CD4-positive, alpha-beta T cell treated with Interleukin-4 for 4 hours (primary cell): ENCODE results near the gene MAP4K4.

Experiments
- DNase-seq: peaks from one replicate; pipeline ENCODE4 v3.0.0-alpha.2; 2020

The MAP4K4 gene

GRCh38 chr2:101697124-101698013 is at the start of gene MAP4K4:
MAP4K4 (plus strand) TSS chr2:101697707; CDS start chr2:101698081, 374 bp downstream.
- peak; percentile 87 for DNase-seq

DNA sequence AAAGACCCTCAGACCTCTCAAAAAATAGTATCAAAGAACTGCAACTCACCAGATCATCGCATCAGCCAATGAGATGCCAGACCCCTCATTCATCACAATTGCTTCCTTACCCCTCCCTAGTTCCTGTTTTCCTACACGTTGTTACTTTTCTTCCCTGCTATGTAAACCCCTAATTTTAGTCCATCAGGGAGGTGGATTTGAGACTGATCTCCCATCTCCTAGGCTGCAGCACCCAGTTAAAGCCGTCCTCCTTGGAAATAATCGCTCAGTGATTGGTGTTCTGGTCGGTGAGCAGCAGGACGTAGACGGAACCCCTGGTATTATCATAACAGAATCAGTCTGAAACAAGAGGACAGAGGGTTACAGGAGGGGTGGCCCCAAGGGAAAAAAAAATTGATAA is 44.0 kb upstream of the MAP4K4 start:
- DNase-seq = no peak

DNA sequence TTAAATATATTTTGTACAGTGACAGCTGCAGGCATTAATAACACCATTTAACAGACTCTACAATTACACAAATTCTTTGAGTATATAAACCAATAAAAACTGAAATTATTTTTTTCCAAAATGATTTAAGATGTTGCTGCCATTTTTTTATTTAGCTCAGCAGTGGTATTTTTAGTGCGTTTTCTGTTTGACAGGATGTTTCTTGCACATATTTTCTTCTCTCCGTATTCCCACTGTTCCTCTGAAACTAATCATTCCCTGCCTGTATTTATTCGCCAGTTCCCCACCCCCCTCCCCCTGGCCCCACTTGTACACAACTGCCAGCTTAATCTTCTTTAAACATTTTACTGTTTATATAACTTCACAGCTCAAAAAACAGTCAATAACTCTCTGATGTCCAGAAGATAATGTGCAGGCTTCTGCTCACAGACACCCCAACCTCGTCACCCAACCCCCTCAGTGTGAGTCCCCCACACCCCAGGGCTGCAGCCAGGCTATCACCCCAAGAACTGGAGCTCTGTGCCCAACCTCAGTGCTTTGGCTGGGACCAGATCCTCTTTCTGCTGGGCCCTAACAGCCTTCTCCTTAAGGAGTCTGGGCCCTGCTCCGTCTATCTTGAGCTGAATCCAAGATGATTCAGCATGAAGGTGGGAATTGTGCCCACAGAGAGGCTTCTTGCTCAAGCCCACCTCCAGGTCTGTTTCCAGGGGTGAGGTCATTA is 41.6 kb upstream of the MAP4K4 start:
- DNase-seq = no peak

- DNase-seq = no peak
These were observed 39.7 kb upstream of the MAP4K4 start for GRCh38 chr2:101657787-101658186.

GRCh38 chr2:101658387-101658786 is 39.1 kb upstream of the MAP4K4 start:
- DNase-seq = no peak

DNA sequence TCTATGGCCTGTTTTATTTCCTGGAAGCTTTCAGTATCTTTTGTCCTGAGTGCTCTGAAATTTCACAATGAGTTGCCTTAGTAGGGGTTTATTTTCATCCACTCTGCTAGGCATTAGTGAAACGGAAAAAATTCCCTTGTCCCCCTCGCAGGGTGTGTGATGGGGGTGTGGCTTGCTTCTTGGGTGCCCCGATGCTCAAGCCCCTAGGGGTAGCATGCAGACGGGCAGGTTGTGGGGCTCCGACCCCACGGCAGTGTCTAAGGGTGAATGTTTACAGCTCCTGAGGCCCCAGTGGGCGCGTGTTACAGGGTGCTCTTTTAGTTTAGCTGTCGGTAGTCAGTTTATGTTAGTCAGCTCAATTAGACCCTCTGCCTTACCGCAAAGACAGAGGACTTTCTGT is 32.2 kb upstream of the MAP4K4 start:
- DNase-seq = no peak

- no peak for DNase-seq
These were observed 29.7 kb upstream of the MAP4K4 start for GRCh38 chr2:101667823-101668222.

DNA sequence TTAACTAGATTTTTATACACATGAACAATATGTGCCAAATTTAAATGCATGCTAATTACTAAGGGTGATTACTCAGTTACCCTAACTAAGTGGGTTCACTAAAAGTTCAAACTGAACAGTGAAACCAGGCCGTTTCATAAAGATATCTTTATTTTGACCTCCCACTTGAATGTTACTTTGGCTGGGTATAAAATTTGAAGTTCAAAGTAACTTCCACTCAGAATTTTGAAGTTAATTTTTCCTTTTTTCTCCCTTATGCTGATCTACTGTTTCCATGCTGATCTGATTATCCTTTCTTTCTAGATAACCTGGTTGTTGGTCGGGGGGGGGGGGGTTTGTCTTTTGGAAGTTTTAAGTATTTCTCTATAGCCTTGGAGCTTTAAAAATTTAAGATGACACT is 25.5 kb upstream of the MAP4K4 start:
- DNase-seq = no peak

DNA sequence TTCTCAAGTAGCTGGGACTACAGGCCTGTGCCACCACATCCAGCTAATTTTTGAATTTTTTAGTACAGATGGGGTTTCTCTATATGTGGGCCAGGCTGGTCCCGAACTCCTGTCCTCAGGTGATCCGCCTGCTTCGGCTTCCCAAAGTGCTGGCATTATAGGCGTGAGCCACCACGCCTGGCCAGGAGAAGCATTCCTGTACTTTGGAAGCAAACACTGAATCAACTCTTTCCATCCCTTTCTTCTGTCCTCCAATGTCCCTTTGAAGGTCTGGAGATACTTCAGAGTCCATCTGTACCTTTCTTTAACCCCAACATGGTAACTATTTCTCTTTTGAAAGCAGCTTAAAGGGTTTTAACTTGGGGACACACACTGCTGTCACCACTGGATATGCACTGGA is 23.6 kb upstream of the MAP4K4 start:
- DNase-seq = no peak

DNA sequence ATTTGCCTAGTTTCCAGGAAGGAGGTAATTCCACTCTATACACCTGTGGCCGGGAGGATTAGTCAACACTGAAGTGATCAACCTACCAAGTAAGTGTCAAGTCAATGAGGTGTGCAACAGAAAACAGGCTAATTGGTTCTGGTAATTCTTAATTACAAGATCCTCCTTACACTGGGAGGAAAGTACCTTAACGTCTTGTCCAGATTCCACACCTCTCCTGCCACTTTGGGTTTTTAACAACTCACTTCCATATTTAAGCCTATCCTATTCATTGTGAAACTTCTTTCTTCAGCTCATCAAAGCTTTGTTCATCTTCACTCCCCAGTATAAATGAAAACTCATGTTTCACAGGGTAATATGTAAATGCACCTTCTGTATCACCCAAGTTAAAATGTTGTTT is 22.0 kb upstream of the MAP4K4 start:
- no peak for DNase-seq

- no peak for DNase-seq
These were observed 20.8 kb upstream of the MAP4K4 start for GRCh38 chr2:101676674-101677073.

DNA sequence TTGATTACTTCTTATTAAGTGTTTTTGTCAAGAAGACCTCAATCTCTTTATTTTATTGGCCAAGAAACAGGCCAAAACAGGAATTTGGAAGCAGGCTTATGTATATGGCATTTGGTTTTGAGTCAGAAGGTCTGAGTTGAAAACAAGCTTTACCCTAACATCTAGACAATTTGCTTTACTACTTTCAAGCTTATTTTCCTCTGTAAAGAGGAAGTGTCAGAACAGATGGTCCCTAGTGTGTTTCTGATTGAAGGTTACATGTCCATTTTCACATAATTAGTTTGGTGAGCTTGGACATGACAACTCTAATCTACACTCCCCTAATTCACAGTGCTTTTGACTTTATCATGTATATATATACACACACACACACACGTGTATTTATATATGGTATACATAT is 19.8 kb upstream of the MAP4K4 start:
- no peak for DNase-seq

DNA sequence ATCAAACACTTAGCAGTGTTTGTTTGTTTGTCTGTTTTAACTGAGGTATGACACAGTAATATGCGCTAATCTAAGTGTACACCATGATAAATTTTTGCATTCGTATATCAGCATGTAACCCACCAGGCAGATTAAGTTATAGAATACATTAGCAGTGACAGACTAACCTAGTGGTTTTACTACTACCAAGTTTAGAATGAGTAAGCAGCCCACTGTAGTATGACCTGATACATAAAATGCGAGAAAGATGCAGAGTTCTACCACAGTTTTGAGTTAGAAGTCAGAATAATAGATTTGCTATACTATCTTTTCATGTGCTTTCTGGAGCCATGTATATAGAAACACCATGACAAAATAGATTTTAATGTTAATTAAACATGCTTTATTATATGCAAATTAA is 19.1 kb upstream of the MAP4K4 start:
- no peak for DNase-seq

DNA sequence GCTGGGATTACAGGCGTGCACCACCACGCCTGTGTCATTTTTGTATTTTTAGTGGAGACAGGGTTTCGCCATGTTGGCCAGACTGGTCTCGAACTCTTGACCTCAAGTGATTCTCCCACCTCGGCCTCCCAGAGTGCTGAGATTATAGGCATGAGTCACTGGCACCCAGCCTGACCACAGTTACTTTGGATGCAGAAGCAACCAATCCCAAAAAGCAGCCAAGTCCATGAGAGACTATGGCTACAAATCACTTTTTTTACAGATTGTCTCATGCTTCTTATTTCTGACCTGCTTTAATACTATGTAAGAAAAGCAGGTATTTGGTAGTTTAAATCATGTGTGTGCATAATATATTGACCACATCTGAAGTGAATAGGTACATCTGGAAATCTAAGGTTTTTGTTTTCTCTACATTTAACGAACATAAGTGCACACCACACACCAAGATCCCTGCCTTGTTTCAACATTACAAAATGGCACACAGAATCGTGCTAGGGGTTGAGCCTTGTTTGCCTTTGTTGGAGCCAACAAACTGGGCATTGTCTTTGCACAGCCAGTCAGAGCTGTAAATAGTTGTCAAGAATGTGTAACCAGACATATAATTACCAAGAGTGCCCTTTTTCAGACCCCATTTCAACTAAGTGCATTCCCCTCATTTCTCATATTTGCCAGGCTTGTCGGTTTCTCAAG is 18.3 kb upstream of the MAP4K4 start:
- DNase-seq = no peak

- no peak for DNase-seq
These were observed 17.6 kb upstream of the MAP4K4 start for GRCh38 chr2:101679801-101680487.

GRCh38 chr2:101682311-101682710 is 15.2 kb upstream of the MAP4K4 start:
- no peak for DNase-seq

GRCh38 chr2:101684313-101684712 is 13.2 kb upstream of the MAP4K4 start:
- no peak for DNase-seq

- DNase-seq = no peak
These were observed 9.2 kb upstream of the MAP4K4 start for GRCh38 chr2:101688261-101688660.

- no peak for DNase-seq
These were observed 8.2 kb upstream of the MAP4K4 start for GRCh38 chr2:101689114-101689825.

DNA sequence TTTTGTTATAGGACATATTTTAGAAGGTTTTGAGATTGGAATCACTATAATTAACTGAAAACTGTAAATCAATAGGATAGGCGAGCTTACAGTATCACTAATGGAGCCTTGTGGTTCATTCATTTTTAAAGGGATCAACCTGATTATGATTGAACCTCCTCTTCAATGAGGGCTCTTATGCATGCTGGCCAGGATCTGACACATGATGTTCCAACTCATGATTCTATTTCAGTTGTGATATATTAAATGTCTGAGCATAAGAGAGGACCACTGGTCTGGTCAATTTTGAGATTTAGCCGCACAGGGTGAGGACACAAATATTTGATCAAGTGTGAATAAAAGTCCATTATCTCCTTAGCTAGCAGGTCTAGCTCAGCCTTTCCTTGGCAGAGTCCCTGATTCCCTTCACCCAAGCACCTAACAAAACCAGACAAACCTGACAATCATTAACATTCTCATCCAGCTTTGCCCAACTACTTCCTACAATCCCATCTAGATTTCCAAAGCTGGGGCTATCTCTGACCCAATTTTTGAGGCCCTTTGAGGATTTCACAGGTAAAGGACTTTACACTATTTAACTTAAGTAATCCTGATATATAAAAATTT is 6.9 kb upstream of the MAP4K4 start:
- DNase-seq = no peak

GRCh38 chr2:101692041-101692440 is 5.5 kb upstream of the MAP4K4 start:
- DNase-seq = no peak

DNA sequence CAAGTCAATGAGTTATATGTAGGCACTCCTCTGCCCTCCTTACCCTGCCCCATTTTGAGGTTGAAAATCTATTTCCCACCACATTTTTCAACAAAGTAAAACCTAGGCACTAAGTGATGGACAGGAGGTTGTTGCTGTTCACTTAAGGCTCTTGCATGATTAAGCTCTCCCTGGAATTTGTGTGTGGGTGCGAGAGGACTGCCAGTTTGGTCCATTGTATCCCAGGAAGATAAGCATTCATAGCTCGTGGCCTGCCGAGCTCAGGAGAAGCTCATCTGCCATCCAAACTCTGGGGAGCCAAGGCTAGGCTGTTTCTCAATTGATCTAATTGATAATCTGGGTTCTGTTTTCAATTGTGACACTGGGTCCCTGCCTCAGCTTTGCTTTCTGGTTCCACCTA is 4.7 kb upstream of the MAP4K4 start:
- DNase-seq = no peak
